TTC549 (cell line): ENCODE measurements around the gene VAV3.

ENCODE experiments used
- FAIRE-seq: peaks from 2 replicates; lab custom pipeline; 2012; peaks lifted over from hg19 to GRCh38; lab: Jason Lieb, UNC

VAV3 gene

GRCh38 chr1:107974090-107974489 is 9.1 kb upstream of the VAV3 start:
- FAIRE-seq = no peak

- no peak for FAIRE-seq
Observed at GRCh38 chr1:107972391-107973180, 7.6 kb upstream of the VAV3 start.

- FAIRE-seq = no peak
Observed at GRCh38 chr1:107966550-107966949, 1.6 kb upstream of the VAV3 start.

- no peak for FAIRE-seq
Observed at GRCh38 chr1:107964336-107965109, 457 bp downstream of the VAV3 start.

- FAIRE-seq = no peak
Observed at GRCh38 chr1:107963601-107964335, 1.2 kb downstream of the VAV3 start.

GRCh38 chr1:107963008-107963407 is 2.0 kb downstream of the VAV3 start:
- FAIRE-seq = no peak

GRCh38 chr1:107954719-107955415 is 10.1 kb downstream of the VAV3 start:
- FAIRE-seq = no peak

- FAIRE-seq = no peak
Observed at GRCh38 chr1:107954126-107954525, 10.9 kb downstream of the VAV3 start.

- FAIRE-seq = no peak
Observed at GRCh38 chr1:107953556-107953955, 11.4 kb downstream of the VAV3 start.

- FAIRE-seq = no peak
Observed at GRCh38 chr1:107952989-107953388, 12.0 kb downstream of the VAV3 start.

- FAIRE-seq = no peak
Observed at GRCh38 chr1:107950464-107950863, 14.5 kb downstream of the VAV3 start.

GRCh38 chr1:107949467-107950253 is 15.3 kb downstream of the VAV3 start:
- no peak for FAIRE-seq

- no peak for FAIRE-seq
Observed at GRCh38 chr1:107946794-107947193, 18.2 kb downstream of the VAV3 start.

- no peak for FAIRE-seq
Observed at GRCh38 chr1:107943694-107944093, 21.3 kb downstream of the VAV3 start.

GRCh38 chr1:107942814-107943213 is 22.2 kb downstream of the VAV3 start:
- no peak for FAIRE-seq

- no peak for FAIRE-seq
Observed at GRCh38 chr1:107941531-107941930, 23.4 kb downstream of the VAV3 start.

GRCh38 chr1:107941123-107941522 is 23.9 kb downstream of the VAV3 start:
- no peak for FAIRE-seq

GRCh38 chr1:107940701-107941100 is 24.3 kb downstream of the VAV3 start:
- FAIRE-seq = no peak

GRCh38 chr1:107940017-107940577 is 24.9 kb downstream of the VAV3 start:
- no peak for FAIRE-seq

- FAIRE-seq = no peak
Observed at GRCh38 chr1:107939256-107939655, 25.7 kb downstream of the VAV3 start.
